Ishikawa (cell line): Measurements from ENCODE around the gene FKBP10.

ENCODE experiments used
- NFIC ChIP-seq: IDR thresholded peaks from 2 replicates; pipeline ENCODE4 v1.6.1; 2012
- TAF1 ChIP-seq: IDR thresholded peaks from 2 replicates; pipeline ENCODE4 v1.6.1; 2012; ENCODE audit warnings: low read depth, mild to moderate bottlenecking

DNA sequence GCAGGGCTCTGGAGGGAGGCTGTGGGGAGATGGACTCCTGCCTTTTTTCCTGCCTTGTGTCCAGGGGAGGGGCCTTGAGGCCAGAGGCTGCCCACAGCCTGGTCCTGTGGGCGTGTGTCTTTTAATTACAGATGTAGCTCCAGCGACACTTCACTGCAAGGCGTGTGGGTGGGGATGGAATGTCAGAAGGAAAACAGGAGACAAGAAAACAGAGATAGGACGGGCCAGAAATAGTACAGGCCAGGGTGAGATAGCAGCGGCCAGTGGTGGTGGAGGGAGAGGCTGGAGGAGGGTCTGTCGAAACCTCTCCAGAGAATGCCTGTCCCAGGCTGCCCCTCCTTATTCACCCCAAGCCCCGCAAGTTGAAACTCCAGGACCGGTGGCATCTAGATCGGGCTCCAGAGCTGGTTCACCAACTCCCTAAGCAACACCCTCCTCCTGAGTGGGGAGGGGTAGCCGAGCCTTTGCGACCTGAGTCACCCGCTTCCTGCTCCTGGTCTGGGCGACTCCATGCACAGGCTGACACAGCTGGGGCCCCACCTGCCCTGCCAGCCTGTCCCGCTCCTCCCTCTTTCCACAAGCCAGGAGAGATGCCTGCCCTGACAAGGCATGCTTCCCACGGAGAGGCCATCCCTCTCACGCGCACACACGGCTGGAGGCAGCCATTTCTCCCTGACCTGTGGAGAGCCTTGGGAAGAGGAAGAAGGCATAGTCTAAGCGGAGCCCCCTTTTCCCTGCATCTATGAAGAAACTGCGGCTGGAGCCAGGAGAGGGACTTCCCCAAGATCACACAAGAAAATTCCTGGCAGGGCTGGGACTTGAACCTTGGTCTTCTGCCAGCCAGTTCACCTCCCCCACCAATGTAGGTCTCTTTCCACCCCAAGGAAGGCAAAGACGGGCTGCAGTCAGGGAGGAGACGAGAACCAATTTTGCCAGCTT lies 19.7 kb upstream of the FKBP10 start:
- TF ChIP-seq NFIC (peak; percentile 40), TAF1 (no peak)
